NCI-H82 treated with DMSO at 0.1 percent for 48 hours (cell line): ENCODE results near the gene MMP21.

Experiments used
- DNase-seq: peaks from one replicate; lab custom pipeline; 2025; ENCODE audit not compliant: unreplicated experiment; lab: John Stamatoyannopoulos, UW

The MMP21 gene

GRCh38 chr10:125792342-125793300 is 17.0 kb upstream of the MMP21 start:
- DNase-seq: no peak

GRCh38 chr10:125788156-125789034 is 12.8 kb upstream of the MMP21 start:
- DNase-seq: no peak

- DNase-seq: no peak
Observed at GRCh38 chr10:125785791-125786190, 10.2 kb upstream of the MMP21 start.

GRCh38 chr10:125783957-125784356 is 8.3 kb upstream of the MMP21 start:
- DNase-seq: no peak

GRCh38 chr10:125783408-125783807 is 7.8 kb upstream of the MMP21 start:
- no peak for DNase-seq

GRCh38 chr10:125782616-125783015 is 7.0 kb upstream of the MMP21 start:
- DNase-seq: peak; percentile 15

GRCh38 chr10:125782054-125782453 is 6.4 kb upstream of the MMP21 start:
- no peak for DNase-seq

GRCh38 chr10:125781374-125781773 is 5.8 kb upstream of the MMP21 start:
- DNase-seq: no peak

- DNase-seq: peak; percentile 65
Observed at GRCh38 chr10:125779403-125780327, 4.0 kb upstream of the MMP21 start.

GRCh38 chr10:125778556-125778955 is 2.9 kb upstream of the MMP21 start:
- DNase-seq: no peak

GRCh38 chr10:125777806-125778205 is 2.2 kb upstream of the MMP21 start:
- DNase-seq: no peak

GRCh38 chr10:125774581-125775191 is 935 bp downstream of the MMP21 start:
- DNase-seq: no peak

- no peak for DNase-seq
Observed at GRCh38 chr10:125773687-125774543, 1.7 kb downstream of the MMP21 start.

GRCh38 chr10:125772864-125773180 is 2.8 kb downstream of the MMP21 start:
- no peak for DNase-seq

GRCh38 chr10:125772112-125772863 is 3.3 kb downstream of the MMP21 start:
- no peak for DNase-seq

- no peak for DNase-seq
Observed at GRCh38 chr10:125770844-125771243, 4.8 kb downstream of the MMP21 start.

- DNase-seq: no peak
Observed at GRCh38 chr10:125769175-125769574, 6.4 kb downstream of the MMP21 start.

GRCh38 chr10:125768219-125768855 is 7.3 kb downstream of the MMP21 start:
- peak; percentile 65 for DNase-seq
